GM13976 (cell line): ENCODE data around the gene DAPK2.
A peak's percentile ranks its signal among the peaks of the same experiment; 100 is the strongest.

Experiments used
- DNase-seq: peaks from one replicate; pipeline ENCODE4 v3.0.0; 2012; ENCODE audit warnings: low spot score
- in situ Hi-C: fragments of 300-500 bp; cut with MboI; formaldehyde crosslinking; loops from one replicate; pipeline ENCODE4 v1.12.0; 2022; ENCODE audit warnings: low sequenced_read_pairs, mixed read lengths, inconsistent platforms; ENCODE audit not compliant: unreplicated experiment
- TF ChIP-seq, protein P1 (sequence below): IDR thresholded peaks from 2 replicates; pipeline ENCODE4 v1.5.1; 2012; ENCODE audit warnings: borderline replicate concordance, mild to moderate bottlenecking; ENCODE audit not compliant: insufficient read depth; ENCODE audit errors: extremely low read depth, missing control alignments, control extremely low read depth

Gene DAPK2

DNA sequence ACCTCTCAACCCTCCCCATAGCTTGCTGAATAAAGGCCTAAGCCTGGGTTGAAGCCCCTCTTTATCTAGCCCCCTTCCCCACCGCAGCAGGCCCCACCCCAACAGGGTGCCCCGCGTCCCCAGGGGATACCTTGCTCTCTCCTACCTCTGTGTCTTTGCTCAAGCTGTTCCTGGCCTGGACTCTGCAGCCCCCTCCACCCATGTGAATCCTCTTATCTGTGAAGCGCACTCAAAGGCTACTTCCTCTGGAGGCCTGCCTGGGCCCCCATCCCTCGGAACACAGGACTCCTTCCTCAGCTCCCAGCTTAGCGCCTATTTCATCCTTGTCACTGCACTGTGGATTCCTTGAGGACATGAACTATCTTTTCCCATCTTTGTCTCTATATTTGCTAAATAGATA, 151.1 kb downstream of the DAPK2 start:
- no peak for DNase-seq
- in situ Hi-C loops: loop anchor here (25.0 kb wide), 1 partner anchor 283 kb away; no protein-coding TSS in a partner anchor
- TF ChIP-seq, protein P1, sequence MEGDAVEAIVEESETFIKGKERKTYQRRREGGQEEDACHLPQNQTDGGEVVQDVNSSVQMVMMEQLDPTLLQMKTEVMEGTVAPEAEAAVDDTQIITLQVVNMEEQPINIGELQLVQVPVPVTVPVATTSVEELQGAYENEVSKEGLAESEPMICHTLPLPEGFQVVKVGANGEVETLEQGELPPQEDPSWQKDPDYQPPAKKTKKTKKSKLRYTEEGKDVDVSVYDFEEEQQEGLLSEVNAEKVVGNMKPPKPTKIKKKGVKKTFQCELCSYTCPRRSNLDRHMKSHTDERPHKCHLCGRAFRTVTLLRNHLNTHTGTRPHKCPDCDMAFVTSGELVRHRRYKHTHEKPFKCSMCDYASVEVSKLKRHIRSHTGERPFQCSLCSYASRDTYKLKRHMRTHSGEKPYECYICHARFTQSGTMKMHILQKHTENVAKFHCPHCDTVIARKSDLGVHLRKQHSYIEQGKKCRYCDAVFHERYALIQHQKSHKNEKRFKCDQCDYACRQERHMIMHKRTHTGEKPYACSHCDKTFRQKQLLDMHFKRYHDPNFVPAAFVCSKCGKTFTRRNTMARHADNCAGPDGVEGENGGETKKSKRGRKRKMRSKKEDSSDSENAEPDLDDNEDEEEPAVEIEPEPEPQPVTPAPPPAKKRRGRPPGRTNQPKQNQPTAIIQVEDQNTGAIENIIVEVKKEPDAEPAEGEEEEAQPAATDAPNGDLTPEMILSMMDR: no peak

DNA sequence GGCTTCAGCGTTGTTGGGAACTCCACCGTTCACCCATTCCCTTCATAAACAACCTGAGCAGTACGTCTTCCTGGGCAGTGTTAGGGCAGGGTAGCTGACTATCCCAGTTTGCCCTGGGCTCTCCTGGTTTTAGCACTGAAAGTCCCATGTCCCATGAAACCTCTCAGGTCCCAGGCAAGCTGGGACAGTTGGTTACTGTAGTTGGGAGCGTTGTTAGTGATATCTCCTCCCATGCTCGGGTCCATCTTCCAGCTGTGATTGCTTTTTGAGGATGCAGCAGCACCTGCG, 151.7 kb downstream of the DAPK2 start:
- in situ Hi-C loops: loop anchor here (25.0 kb wide), 1 partner anchor 282 kb away; no protein-coding TSS in a partner anchor
- TF ChIP-seq, protein P1: no peak
- DNase-seq: no peak

DNA sequence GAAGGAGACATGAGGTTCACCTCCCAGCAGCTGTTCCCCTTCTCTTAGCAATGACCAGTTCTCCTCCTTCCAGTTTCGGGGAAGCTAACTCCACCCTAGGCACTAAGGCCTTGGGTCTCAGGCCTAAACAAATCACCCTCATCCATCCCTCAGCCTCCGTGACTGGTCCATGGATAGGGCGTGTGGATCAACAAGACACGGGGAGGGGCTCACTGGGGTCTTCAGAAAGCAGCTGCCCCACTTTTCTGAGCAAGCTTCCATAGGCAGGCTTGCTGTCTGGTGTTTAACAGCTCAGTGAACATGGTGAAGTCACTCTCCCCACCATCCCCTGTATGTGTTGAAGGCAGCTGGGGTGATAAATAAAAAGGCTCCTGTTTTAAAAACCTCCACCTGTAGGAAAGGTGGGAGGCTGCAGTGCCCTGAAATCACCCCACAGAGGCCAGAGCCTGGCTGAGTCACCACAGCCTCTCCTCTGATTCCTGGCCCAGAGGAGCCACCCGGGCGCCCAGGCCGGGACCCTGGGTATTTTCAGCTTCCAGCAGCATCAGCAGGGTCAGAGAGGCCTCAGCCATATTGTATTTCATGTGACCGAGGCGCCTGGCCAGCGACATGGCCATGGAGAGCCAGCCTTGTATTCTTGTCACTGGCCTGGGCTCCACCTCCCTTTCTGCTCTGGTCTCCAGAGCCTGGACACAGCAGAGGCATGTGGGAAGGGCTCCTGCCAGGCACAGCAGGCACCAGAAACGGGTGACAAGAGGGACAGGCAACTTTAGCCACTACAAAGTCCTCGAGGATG, 152.2 kb downstream of the DAPK2 start:
- in situ Hi-C loops: loop anchor here (25.0 kb wide), 1 partner anchor 282 kb away; no protein-coding TSS in a partner anchor
- DNase-seq: no peak
- TF ChIP-seq, protein P1: no peak

DNA sequence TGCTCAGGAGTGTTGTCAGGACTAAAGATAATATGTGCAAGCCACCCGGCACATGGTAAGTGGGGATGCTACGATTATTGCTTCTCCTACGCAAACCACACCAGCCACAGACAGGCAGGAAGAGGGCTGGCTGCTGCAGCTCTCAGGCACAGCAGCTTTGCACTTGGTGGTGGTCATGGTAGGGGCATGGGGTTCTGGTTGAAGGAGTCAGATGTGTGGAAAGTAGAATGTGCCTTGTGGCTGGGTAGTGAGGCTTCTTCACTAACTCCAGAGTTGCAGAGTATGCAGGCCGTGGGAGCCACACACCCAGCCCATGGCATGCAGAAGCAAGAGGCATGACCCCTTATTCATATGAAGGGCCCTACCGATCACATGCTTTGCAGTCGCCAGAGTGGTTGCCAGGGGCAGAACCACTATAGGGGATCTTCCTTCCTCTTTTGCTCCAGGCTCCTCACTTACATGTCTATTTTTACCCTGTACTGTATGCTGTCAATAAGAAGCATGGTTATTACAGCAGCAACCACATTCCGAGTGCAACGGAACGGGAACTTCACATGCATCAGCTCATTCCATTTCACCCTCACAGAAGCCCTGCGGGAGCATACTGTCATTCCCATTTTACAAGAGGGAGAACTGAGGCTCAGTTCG, 153.4 kb downstream of the DAPK2 start:
- no peak for DNase-seq
- in situ Hi-C loops: loop anchor here (25.0 kb wide), 1 partner anchor 281 kb away; no protein-coding TSS in a partner anchor
- TF ChIP-seq, protein P1: no peak

DNA sequence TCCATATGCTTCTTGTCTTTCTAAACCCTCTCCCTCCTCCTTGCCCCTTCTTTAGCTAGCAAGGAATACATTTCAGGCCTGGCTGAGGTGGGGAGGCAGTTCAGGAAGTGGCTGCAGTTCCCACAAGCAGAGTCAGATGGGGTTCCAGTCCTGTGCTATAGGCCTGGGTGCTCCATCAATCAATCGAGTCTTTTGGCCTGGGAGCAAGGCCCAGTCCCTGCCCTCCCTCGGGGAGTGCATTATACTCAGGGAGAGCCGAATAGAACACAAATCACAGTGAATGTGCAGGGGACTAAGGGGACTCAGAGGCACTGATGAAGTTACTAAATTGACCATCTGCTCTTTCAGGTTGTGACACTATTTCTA, 154.5 kb downstream of the DAPK2 start:
- TF ChIP-seq, protein P1: peak; percentile 6
- in situ Hi-C loops: loop anchor here (25.0 kb wide), 1 partner anchor 279 kb away; no protein-coding TSS in a partner anchor
- DNase-seq: no peak

DNA sequence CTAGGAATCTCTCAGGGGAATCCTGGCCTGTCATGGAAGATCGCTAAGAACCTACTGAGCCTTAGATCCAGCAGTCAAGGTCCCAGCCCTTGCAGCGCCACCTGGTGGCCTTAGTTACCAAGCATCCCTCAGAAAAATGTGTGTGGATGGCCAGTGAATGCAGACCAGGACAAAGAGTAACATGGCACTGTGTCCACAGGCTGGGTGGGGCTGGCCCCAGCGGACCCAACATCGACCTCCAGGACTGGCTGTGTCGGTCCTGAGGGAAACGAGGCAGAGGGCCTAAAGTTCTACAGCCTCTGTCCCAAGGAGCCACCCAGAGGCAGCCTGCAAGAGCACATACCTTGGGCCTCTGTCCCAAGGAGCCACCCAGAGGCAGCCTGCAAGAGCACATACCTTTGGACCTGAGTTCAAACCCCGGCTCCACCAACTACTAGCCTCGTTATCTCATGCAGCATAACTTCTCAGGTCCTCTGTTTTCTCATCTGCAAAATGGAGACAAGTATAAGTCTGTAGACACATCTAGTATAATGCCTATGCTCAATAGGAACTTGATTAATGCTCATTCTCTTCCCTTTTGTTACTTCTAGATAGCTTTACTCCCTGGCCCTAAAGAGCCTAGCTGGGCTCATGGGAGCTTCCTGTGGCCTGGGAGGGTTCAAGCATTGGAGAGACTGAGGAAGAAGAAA, 155.1 kb downstream of the DAPK2 start:
- DNase-seq: peak; percentile 67
- TF ChIP-seq, protein P1: peak; percentile 62
- in situ Hi-C loops: loop anchor here (25.0 kb wide), 1 partner anchor 279 kb away; no protein-coding TSS in a partner anchor
